ENCODE data around the gene TCEANC2.
"Not testable (repeated sequence)": the region's sequence is repeated elsewhere in the genome, so short reads cannot be mapped to it uniquely, and the experiment has no call there.

TCEANC2 gene

GRCh38 chr1:54086754-54087153 lies 33.3 kb downstream of the TCEANC2 start:
- DNase-seq (ENCODE audit: low read depth in 2 of 2), result no peak

GRCh38 chr1:54088385-54088784 lies 35.0 kb downstream of the TCEANC2 start:
- no peak for DNase-seq (ENCODE audit: low read depth in 2 of 2)

DNA sequence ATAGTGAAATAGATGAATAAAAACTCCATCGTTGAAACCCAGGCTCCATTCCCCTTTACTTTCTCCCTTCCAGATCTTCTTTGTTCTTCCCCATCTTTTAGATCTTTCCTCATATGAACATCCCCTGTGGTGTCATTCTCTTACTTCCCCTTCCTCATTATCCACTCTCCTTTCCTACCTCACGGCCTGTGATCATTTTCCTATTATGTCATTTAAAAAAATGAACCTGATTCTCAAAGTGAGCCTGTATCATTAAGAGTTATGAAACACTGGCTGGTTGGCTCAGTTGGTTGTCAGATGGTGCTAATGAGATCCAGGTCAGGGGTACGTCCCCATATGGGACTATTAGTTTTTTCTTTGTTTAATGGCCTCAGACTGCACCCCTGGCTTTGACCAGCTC lies 38.3 kb downstream of the TCEANC2 start:
- DNase-seq (ENCODE audit: low read depth in 2 of 2), result no peak

DNA sequence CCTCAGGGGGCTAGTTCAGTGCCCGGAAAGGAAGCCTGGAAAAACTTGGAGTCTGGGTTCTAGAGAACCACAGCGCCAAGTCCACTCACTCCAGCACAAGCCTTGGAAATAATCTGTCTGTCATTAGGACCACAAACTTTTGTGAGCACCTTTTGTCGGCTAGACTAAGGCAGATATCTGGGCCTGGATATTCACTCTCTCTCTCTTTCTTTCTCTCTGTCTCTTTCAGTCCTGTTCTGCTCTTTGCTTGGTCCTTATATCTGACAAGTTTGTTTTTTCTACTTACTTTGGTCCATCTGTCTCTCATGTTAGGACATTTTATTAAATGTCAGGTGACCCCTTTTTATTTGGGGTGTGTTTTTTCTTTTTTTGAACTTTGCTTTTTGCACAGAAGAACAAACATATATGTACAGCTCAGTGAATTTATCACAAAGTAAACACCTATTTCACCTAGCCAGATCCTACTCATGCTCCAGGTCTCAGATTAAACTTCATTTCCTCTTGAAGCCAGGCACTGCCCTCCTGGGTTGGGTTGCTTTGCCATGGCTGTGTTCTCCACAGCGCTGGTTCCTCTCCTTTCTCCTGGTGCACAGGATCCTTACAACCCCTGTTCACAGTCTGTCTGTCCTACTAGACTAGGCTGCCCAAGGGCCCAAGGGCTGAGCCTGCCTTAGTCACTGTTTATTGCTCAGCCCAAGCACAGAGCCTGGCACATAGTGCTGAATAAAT lies 40.8 kb downstream of the TCEANC2 start:
- DNase-seq (ENCODE audit: low read depth in 2 of 2), result no peak

DNA sequence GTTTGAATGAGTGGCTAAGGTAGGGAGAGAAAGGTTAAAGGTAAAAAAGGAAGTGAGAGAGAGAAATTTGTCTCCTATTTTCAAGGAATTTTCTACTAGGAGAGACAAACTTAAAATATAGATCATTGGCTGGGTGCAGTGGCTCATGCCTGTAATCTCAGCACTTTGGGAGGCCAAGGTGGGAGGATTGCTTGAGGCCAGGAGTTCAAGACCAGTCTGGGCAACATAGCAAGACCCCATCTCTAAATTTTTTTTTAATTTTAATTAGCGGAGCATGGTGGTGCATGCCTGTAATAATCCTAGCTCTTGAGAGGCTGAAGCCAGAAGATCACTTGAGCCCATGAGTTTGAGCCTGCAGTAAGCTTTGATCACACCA lies 41.3 kb downstream of the TCEANC2 start:
- not testable (repeated sequence) for DNase-seq (ENCODE audit: low read depth in 2 of 2)

- no peak for DNase-seq (ENCODE audit: low read depth in 2 of 2)
Measured at GRCh38 chr1:54095546-54096226, 42.3 kb downstream of the TCEANC2 start.

DNA sequence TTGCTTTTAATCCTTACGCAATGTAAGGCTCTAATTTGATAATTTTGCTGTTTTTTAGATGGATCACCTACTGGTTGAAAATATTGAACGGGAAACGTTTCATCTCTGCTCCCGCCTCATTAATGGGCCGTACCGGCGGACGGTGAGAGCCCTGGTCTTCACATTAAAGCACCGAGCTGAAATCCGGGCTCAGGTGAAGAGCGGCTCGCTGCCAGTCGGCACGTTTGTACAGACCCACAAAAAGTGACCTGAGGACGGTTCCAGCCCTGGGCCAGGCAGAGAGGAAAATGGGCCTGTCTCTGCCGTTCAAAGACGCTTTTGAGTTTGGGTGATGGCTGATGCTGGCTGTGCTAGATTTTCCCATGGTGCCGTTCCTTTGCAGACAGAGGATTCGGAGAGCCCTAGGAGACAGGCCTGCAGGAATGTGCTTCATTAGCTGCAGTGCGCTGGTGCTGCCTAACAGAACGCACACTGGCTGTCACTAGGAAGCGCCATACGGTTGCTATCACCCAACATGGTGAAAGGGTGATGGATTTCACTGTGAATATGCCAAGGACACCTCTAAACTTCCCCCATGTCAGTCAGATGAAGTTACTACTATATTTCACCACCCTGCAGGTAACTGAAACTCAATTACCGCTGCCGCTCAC lies 42.9 kb downstream of the TCEANC2 start:
- DNase-seq (ENCODE audit: low read depth in 2 of 2), result no peak

GRCh38 chr1:54096877-54097240 lies 43.5 kb downstream of the TCEANC2 start:
- no peak for DNase-seq (ENCODE audit: low read depth in 2 of 2)

DNA sequence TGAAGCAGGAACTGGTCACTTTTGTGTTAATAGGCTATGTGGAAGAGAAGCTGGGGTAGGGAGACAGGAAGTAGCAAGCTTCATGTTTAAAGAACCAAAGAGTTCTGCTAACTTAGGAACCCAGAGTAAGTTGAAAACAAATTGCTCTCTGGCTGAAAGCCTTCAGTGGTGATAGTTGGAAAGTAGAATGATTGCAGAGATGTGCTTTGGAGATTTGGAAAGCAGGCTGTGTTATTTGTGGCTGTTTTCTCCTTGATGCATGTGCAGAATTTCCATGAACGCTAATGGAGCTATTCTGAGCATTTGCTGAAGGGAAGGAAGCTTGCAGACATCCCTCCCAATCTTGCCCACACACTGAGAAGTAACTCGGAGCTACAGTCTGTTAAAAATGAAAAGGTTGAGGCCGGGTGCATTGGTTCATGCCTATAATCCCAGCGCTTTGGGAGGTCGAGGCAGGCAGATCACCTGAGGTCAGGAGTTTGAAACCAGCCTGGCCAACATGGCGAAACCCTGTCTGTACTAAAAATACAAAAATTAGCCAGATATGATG lies 45.7 kb downstream of the TCEANC2 start:
- DNase-seq (ENCODE audit: low read depth in 2 of 2), result no peak

- DNase-seq (ENCODE audit: low read depth in 2 of 2), result no peak
Measured at GRCh38 chr1:54100500-54100899, 47.1 kb downstream of the TCEANC2 start.

DNA sequence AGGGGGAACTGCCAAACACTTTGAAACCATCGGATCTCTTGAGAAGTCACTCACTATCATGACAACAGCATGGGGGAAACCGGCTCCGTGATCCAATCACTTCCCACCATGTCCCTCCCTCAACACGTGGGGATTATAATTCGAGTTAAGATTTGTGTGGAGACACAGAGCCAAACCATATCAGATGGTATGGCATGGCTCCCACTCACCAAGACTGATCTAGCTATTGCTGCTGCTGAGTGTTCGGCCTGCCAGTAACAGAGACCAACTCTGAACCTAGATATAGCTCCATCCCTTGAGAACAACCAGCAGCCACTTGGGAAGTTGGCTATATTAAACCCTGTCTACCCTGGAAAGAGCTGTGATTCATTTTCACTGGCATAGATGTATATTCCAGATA lies 50.0 kb downstream of the TCEANC2 start:
- DNase-seq (ENCODE audit: low read depth in 2 of 2), result no peak

DNA sequence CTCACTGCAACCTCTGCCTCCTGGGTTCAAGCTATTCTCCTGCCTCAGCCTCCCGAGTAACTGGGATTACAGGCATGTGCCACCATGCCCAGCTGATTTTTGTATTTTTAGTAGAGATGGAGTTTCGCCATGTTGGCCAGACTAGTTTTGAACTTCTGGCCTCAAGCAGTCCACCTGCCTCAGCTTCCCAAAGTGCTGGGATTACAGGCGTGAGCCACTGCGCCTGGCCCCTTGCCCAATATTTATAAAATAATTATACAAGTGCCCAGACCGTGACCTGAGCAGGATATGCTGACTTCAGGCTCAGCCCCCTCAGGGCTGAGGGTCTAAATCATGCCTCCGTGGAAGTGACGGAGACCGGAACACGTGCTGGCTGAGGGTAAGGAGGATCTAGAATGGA lies 51.2 kb downstream of the TCEANC2 start:
- DNase-seq (ENCODE audit: low read depth in 2 of 2), result not testable (repeated sequence)

DNA sequence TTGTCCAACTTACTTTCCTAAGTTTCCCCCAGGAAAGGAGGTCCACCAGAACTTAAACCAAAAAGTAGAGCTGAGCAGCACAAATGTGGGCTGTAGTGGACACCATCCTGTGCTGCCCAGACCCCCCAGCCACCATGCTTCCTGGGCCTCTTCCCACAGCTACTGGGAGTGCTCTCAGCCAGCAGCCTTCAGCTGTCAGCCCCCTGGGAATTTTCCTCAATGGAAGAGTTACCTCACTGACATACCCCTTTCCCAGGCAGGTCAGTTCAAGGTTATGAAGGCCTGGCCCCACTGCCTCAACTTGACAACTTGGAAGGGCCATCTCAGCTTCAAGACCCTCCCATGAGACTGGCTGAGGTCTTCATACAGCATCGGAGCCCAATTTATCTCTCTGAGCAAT lies 51.7 kb downstream of the TCEANC2 start:
- no peak for DNase-seq (ENCODE audit: low read depth in 2 of 2)

GRCh38 chr1:54105736-54106269 lies 52.4 kb downstream of the TCEANC2 start:
- no peak for DNase-seq (ENCODE audit: low read depth in 2 of 2)

DNA sequence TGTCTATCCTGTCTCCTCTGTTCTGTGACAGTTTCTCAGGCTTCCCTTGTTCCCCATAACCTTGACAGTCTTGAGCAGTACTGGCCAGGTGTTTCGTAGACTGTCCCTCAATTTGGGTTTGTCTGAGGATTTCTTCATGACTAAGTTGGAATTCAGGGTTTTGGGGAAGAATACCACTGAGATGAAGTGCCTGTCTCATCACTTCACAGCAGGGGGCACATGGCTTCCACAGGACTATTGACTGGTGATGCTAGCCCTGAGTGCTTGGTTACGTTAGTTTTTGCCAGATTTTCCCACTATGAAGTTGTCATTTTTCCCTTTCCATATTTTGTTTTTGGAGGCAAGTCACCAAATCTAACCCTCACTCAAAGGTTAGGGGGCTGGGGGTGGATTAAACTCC lies 53.7 kb downstream of the TCEANC2 start:
- no peak for DNase-seq (ENCODE audit: low read depth in 2 of 2)

DNA sequence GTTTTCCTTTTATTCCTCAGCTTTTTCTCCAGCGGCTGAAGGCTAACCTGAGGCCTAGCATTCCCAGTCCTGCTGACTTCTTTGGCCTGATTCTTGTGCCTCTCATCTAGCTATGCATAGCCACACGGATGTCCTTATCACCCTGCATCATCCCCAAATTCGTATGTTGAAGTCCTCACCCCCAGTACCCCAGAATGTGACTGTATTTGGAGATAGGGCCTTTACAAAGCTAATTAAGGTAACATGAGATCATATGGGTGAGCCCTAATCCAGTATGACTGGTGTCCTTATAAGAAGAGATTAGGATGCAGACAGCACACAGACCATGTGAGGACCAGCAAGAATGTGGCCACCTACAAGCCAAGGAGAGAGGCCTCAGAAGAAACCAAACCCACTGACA lies 54.7 kb downstream of the TCEANC2 start:
- no peak for DNase-seq (ENCODE audit: low read depth in 2 of 2)

GRCh38 chr1:54109129-54110090 lies 56.0 kb downstream of the TCEANC2 start:
- no peak for DNase-seq (ENCODE audit: low read depth in 2 of 2)

GRCh38 chr1:54110996-54111395 lies 57.6 kb downstream of the TCEANC2 start:
- DNase-seq (ENCODE audit: low read depth in 2 of 2), result no peak

DNA sequence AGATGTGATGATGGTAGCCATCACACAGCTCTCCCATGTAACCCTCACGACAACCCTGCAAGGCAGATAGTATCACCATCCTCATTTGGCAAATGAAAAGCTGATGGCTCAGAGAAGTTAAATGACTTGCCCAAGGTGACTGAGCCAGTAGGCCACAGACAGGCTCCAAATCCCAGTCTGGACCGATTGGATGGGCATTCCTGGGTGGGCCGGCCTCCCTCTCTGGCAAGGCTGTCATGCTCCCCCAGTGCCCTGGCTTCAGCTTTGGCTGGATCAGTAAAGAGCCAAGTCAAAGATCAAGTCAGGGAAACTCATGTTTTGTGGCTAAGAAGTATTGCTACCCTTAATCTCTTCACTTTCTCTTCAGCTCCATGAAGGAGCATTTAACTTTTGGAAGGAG lies 58.2 kb downstream of the TCEANC2 start:
- no peak for DNase-seq (ENCODE audit: low read depth in 2 of 2)

DNA sequence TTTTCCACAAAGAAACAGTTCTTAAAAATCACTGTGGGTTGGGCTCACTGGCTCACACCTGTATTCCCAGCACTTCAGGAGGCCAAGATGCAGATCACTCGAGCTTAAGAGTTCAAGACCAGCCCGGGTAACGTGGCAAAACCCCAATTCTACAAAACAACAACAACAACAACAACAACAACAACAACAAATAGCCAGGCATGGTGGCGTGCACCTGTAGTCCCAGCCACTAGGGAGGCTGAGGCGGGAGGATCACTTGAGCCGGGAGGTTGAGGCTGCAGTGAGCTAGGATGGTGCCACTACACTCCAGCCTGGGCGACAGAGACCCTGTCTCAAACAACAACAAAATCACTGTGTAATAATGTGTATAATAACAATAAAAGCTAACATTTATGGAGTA lies 58.6 kb downstream of the TCEANC2 start:
- no peak for DNase-seq (ENCODE audit: low read depth in 2 of 2)

- DNase-seq (ENCODE audit: low read depth in 2 of 2), result no peak
Measured at GRCh38 chr1:54112705-54113368, 59.4 kb downstream of the TCEANC2 start.
